ENCODE measurements around the gene N4BP2L2. TPM values are rescaled to one million over a fixed set of nuclear protein-coding genes. Genes with fewer than 3 reads are reported as not detected.
A peak's percentile ranks its signal among the peaks of the same experiment; 100 is the strongest.

Gene N4BP2L2
- polyA plus RNA-seq, 1 donor from 2014 or later, result 114 TPM

DNA sequence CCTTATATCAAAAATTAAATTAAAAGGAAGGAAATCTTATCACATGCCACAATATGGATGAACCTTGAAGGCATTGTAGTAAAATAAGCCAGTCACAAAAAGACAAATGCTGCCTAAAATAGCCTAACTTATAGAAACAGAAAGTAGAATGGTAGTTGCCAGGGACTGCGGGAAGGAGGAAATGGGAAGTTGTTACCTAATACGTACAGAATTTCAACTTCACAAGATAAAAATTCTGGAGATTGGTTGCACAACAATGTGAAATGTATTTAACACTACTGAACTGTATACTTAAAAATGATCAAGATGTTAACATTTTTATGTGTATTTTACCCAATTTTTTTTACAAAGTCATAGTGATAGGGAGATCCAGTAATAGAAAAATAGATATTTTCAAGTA lies 10.2 kb upstream of the N4BP2L2 start:
- H3K4me1 Mint-ChIP-seq, result peaks cover 11 to 14% (median 11%) of the 10 kb centered on the region in 3 donors
- H3K27ac Mint-ChIP-seq, result no peak overlapping the region
- H3K27me3 Mint-ChIP-seq, result peaks cover 2% of the 10 kb centered on the region
- no peak overlapping the region for H3K4me3 Mint-ChIP-seq
- H3K36me3 Mint-ChIP-seq, result peaks cover 1% of the 10 kb centered on the region
- H3K9me3 Mint-ChIP-seq, result no peaks in the 10 kb centered on the region

DNA sequence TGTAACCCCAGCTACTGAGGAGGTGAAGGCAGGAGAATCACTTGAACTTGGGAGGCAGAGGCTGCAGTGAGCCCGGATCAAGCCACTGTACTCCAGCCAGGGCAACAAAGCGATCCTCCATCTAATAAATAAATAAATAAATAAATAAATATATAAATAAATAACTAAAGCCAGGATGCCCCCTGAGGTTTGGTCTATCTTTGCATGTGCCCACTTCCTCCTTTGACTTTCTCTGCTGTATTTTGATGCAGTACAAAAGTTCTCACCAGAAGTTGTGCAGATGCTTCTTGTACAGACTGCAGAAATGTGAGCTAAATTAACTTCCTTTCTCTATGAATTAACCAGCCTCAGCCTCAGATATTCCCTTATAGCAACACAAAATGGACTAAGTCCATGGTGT lies 6.5 kb upstream of the N4BP2L2 start:
- H3K4me1 Mint-ChIP-seq, result peaks cover 11% of the 10 kb centered on the region in 3 donors
- H3K9me3 Mint-ChIP-seq, result no peaks in the 10 kb centered on the region
- peak overlapping the region in 1 of 4 donors; percentile 35 for H3K4me3 Mint-ChIP-seq
- H3K27me3 Mint-ChIP-seq, result peaks cover 2% of the 10 kb centered on the region
- H3K36me3 Mint-ChIP-seq, result no peaks in the 10 kb centered on the region
- H3K27ac Mint-ChIP-seq, result no peak overlapping the region

DNA sequence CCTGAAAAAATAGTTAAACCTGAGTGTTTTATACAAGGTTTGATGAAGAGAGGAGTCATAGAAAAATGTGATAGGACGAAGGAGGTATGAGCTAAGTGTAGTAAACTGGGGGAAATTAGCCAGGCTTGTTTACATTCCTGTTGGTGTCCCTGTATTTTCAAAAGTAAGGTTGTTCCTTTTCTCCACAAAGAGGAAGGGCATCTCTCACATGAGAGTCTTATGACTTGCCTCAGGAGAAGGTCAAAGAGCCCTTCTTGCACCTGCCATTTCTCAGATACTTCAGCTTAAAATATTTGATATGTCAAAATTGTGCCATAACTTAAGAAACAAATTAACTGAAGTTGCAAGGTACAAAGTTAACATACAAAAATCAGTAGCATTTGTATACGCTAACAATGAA lies 3.6 kb upstream of the N4BP2L2 start:
- Mint-ChIP-seq H3K27ac (no peak overlapping the region), H3K9me3 (no peaks in the 10 kb centered on the region), H3K4me3 (peak overlapping the region in 1 of 4 donors; percentile 65), H3K4me1 (peaks cover 14 to 21% (median 20%) of the 10 kb centered on the region in 3 donors), H3K36me3 (no peaks in the 10 kb centered on the region), H3K27me3 (no peaks in the 10 kb centered on the region)

DNA sequence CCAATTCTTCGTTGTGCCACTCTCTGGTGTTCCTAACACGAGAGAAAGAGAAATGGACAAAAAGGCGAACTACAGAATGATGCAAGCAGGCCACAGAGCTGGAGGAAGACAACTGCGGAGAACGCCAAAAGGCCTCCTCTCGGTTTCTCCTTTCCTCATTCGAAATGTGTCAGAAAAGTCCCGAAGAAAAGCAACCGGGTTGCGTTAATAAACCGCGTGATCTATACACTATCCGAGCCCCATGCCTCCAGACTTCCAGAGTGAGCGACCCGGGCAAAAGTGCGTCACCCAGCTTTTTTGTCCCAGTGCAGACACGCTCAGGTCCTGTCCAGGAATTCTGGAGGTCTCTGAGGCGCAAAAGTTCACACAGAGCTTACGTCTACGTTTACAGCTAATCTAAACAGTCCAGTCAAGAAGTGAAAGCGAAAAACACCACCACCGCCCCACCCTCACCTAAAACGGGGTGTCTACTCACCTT lies 413 bp downstream of the N4BP2L2 start:
- Mint-ChIP-seq H3K27me3 (no peaks in the 10 kb centered on the region), H3K27ac (peak overlapping the region; percentile 96 to 100 (median 100)), H3K4me3 (peak overlapping the region; percentile 96 to 99 (median 98)), H3K36me3 (peaks cover 3% of the 10 kb centered on the region), H3K9me3 (no peaks in the 10 kb centered on the region), H3K4me1 (peaks cover 26 to 42% (median 38%) of the 10 kb centered on the region in 3 donors)

DNA sequence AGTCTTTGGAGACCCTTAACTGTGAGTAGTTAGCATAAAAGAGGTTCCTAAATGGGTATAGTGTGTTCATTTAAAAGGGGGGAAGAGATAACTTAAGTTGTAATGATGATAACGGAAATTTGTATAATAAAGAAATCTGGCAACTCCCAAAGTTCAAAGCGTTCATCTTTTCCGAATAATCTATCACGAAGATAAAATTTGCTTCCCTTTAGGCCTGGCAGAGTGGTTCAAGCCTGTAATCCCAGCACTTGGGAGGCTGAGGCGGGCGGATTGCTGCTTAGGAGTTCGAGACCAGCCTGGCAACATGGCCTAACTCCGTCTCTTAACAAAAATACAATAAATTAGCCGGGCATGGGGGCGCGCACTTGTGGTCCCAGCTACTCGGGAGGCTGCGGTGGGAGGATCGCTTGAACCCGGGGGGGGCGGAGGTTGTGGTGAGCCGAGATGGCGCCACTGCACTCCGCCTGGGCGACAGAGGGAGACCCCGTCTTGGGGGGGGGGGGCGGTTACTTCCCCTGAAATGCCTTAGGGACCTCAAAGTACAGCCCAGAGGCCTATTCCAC lies 934 bp downstream of the N4BP2L2 start:
- H3K36me3 Mint-ChIP-seq, result peaks cover 3% of the 10 kb centered on the region
- no peaks in the 10 kb centered on the region for H3K27me3 Mint-ChIP-seq
- peak overlapping the region; percentile 96 to 100 (median 100) for H3K27ac Mint-ChIP-seq
- no peaks in the 10 kb centered on the region for H3K9me3 Mint-ChIP-seq
- H3K4me3 Mint-ChIP-seq, result peak overlapping the region; percentile 96 to 99 (median 98)
- peaks cover 30 to 45% (median 38%) of the 10 kb centered on the region in 3 donors for H3K4me1 Mint-ChIP-seq

DNA sequence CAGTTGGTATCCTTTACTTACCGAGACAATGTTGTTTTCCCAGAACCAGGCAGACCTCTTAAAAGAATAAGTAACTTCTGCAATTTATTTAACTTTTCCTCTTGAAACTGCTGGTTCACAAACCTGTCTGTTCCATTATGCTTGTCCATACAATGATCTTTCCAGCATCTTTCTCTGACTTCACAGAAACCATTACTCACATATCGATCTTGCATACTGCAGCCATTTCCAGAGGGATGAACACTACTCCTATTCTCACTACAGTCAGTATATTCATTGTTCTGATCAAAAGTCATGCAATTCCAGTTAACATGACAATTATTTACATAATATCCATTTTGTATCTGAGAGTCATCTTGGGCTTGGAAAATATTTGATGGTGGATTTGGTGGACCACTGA lies 2.8 kb downstream of the N4BP2L2 start:
- Mint-ChIP-seq H3K9me3 (no peaks in the 10 kb centered on the region), H3K4me1 (peaks cover 44 to 60% (median 53%) of the 10 kb centered on the region in 3 donors), H3K27ac (no peak overlapping the region), H3K36me3 (peaks cover 3% of the 10 kb centered on the region), H3K4me3 (peak overlapping the region in 3 of 4 donors; percentile 10 to 28 (median 19)), H3K27me3 (no peaks in the 10 kb centered on the region)

DNA sequence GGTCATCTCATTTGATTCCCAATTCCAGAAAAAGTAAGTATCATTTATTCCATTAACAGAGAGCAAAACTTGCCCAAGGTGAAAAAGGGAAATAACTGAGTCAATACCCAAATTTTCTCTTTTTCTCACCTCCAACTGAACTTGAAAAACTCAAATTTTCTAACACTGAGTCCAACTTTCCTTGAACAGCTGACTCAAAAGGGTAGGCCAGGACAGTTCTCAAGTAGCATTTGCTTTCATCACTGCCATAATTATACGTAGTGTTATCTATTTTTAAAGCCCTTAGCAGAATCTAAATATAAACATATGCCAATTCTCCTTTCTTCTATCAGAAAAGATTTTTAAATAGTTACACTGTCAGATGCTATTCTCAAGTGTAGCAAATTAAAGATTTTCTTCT lies 3.5 kb downstream of the N4BP2L2 start:
- no peaks in the 10 kb centered on the region for H3K9me3 Mint-ChIP-seq
- H3K36me3 Mint-ChIP-seq, result peaks cover 3% of the 10 kb centered on the region
- H3K4me3 Mint-ChIP-seq, result peak overlapping the region in 3 of 4 donors; percentile 0 to 42 (median 4)
- H3K27ac Mint-ChIP-seq, result no peak overlapping the region
- H3K27me3 Mint-ChIP-seq, result no peaks in the 10 kb centered on the region
- peaks cover 49 to 62% (median 54%) of the 10 kb centered on the region in 3 donors for H3K4me1 Mint-ChIP-seq

DNA sequence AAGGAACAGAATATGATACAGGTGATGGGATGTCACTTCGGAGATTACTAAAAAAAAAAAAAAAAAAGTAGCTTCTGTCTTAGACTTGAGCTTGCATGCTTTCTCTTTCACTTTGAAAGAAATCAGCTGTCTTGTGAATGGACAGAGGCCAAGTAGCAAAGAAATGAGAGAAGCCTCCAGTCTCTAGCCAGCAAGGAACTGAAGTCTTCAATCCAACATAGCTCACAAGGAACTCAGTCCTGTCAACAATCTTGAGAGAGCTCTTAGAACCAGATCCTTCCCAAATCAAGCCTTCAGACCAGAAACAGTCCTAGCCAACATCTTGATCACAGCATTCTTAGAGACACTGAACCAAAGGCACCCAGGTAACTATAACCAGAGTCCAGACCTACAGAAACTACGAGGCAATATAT lies 7.7 kb downstream of the N4BP2L2 start:
- Mint-ChIP-seq H3K4me3 (peak overlapping the region in 3 of 4 donors; percentile 12 to 89 (median 76)), H3K36me3 (peaks cover 4% of the 10 kb centered on the region), H3K4me1 (peaks cover 38 to 63% (median 45%) of the 10 kb centered on the region in 3 donors), H3K27me3 (no peaks in the 10 kb centered on the region), H3K9me3 (no peaks in the 10 kb centered on the region), H3K27ac (peak overlapping the region; percentile 12 to 65 (median 43))

DNA sequence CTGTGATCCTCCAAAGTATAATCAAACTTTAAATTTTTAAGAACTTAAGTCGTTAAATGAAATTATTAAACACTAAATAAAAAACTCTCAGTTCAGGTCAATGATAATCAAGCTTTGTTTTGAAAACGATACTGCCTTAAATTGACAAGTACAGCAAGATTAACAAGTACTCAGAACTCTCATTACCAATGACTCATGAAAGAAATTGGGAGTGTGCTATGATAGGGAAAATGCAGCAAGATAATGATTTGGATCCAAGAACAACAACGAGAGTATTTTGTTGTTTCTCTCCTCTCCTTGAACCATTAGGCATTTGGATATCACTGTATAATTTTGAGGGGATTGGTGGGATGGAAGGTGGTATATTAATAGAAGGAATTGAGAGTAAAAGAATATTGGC lies 10.2 kb downstream of the N4BP2L2 start:
- no peak overlapping the region for H3K4me3 Mint-ChIP-seq
- H3K36me3 Mint-ChIP-seq, result peaks cover 5% of the 10 kb centered on the region
- peaks cover 27 to 46% (median 28%) of the 10 kb centered on the region in 3 donors for H3K4me1 Mint-ChIP-seq
- H3K27me3 Mint-ChIP-seq, result no peaks in the 10 kb centered on the region
- no peaks in the 10 kb centered on the region for H3K9me3 Mint-ChIP-seq
- no peak overlapping the region for H3K27ac Mint-ChIP-seq

DNA sequence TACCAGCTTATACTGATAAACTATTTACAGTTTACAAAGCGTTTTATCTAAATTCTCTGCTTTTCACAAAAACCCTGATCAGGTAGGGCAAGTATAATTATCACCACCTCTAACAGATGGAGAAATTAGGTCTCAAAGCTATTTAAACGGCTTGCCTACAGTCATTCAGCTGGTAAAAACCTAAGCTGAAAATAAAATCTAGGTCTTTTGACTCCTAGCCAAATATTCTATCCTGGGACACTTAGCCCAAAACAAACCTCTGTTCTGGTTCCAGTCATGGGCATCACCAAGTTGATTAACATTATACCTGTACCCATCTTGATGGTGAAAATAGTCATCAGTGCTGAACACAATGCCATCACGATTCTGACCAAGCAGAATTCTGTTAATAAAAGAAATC lies 11.4 kb downstream of the N4BP2L2 start:
- no peaks in the 10 kb centered on the region for H3K9me3 Mint-ChIP-seq
- no peak overlapping the region for H3K4me3 Mint-ChIP-seq
- peaks cover 6% of the 10 kb centered on the region for H3K36me3 Mint-ChIP-seq
- H3K27ac Mint-ChIP-seq, result no peak overlapping the region
- H3K27me3 Mint-ChIP-seq, result no peaks in the 10 kb centered on the region
- peaks cover 20 to 45% (median 23%) of the 10 kb centered on the region in 3 donors for H3K4me1 Mint-ChIP-seq

DNA sequence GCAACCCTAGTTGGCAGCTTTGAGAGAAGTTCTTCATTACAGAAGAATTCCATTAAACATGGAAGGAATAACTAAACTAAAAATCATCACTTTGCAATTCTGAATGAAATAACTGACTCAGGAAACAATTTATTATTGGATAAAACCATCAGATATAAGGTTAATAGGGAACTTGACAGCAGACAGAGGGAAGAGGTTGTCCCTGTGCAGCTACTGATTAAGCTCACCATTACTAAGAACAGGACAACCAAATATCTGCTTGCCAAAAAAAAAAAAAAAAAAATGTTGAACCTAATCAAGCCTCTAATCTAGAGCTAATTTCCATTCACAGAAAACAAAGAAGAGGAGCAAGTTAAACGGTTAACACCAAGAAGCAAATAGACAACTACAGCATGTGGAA lies 12.8 kb downstream of the N4BP2L2 start:
- Mint-ChIP-seq H3K27me3 (no peaks in the 10 kb centered on the region), H3K9me3 (no peaks in the 10 kb centered on the region), H3K27ac (no peak overlapping the region), H3K4me3 (peak overlapping the region in 1 of 4 donors; percentile 65), H3K4me1 (peaks cover 8 to 34% (median 10%) of the 10 kb centered on the region in 3 donors), H3K36me3 (peaks cover 9% of the 10 kb centered on the region)

DNA sequence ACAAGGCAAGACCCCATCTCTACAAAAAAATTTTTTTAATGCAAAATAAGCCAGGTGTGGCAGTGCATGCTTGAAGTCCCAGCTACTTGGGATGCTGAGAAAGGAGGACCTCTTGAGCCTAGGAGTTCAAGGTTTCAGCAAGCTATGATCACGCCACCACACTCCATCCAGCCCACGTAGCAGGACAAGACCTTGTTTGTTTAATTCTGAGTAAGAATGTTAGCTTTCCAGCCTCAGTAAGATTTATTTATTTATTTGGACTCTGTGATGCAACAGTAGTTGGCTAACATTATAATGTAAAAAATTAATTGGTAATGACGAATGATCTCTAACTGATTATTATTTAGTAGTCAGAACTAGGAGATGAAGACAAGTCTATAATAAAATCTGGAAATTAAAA lies 23.3 kb downstream of the N4BP2L2 start:
- Mint-ChIP-seq H3K4me3 (no peak overlapping the region), H3K27ac (peak overlapping the region in 1 of 3 donors; percentile 77), H3K27me3 (no peaks in the 10 kb centered on the region), H3K4me1 (no peaks in the 10 kb centered on the region), H3K9me3 (no peaks in the 10 kb centered on the region), H3K36me3 (no peaks in the 10 kb centered on the region)

DNA sequence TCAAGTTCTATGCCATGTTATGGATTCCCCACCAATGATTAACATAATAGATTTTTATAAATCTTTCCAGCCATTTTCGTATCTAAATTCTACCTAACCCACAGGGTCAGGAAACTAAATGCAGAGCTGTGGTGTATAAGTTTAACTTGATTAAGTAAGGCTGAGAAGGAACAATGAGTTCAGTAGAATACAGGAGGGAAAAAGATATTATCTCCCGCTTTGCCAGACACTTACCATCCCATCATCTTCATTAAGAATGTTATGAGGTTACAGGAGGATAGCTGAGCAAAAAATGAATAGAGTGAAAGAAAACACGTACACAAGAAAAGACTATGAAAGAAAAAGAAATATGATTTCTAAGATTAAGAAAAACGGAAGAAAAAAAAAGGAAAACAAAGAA lies 27.1 kb downstream of the N4BP2L2 start:
- Mint-ChIP-seq H3K9me3 (no peaks in the 10 kb centered on the region), H3K4me3 (no peak overlapping the region), H3K27ac (no peak overlapping the region), H3K4me1 (peaks cover 0 to 2% (median 0%) of the 10 kb centered on the region in 3 donors), H3K27me3 (no peaks in the 10 kb centered on the region), H3K36me3 (peaks cover 4% of the 10 kb centered on the region)

DNA sequence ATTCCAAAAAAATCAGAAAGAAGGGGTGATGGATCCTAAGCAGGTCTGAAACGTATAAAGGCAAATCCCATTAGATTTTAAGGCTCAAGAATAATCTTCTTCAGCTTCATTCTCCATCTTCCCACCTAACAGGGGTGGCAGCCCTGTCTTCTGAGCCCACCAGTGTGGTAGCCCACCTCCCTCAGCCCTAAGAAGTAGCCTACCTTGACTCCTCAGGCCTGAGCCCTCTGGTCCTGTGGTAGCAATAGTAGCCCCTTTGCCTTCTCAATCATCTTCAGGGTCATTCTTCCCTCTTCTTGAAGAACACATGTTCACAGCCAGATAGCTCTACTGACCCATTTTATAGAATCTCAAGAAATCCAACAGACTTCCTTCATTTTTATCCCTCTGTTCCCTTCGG lies 33.7 kb downstream of the N4BP2L2 start:
- peaks cover 8% of the 10 kb centered on the region for H3K36me3 Mint-ChIP-seq
- H3K27ac Mint-ChIP-seq, result peak overlapping the region in 1 of 3 donors; percentile 63
- no peaks in the 10 kb centered on the region for H3K27me3 Mint-ChIP-seq
- H3K4me1 Mint-ChIP-seq, result peaks cover 0 to 10% (median 0%) of the 10 kb centered on the region in 3 donors
- no peak overlapping the region for H3K4me3 Mint-ChIP-seq
- no peaks in the 10 kb centered on the region for H3K9me3 Mint-ChIP-seq

DNA sequence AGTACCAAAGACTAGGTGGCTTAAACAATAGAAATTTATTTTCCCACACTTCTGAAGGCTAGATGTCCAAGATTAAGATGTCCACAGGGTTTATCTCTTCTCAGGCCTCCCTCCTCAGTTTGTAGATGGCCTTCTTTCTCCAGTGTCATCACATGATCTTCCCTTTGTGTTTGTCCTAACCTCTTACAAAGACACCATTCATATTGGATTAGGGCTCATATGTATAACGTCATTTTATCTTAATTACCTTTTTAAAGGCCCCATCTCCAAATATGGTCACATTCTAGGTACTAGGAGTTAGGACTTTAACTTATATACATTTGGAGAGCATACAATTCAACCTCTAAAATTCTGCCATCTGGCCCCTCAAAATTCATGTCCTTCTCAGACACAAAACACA lies 34.3 kb downstream of the N4BP2L2 start:
- Mint-ChIP-seq H3K4me1 (peaks cover 0 to 11% (median 0%) of the 10 kb centered on the region in 3 donors), H3K27ac (peak overlapping the region in 1 of 3 donors; percentile 3), H3K9me3 (no peaks in the 10 kb centered on the region), H3K4me3 (no peak overlapping the region), H3K27me3 (no peaks in the 10 kb centered on the region), H3K36me3 (peaks cover 7% of the 10 kb centered on the region)

DNA sequence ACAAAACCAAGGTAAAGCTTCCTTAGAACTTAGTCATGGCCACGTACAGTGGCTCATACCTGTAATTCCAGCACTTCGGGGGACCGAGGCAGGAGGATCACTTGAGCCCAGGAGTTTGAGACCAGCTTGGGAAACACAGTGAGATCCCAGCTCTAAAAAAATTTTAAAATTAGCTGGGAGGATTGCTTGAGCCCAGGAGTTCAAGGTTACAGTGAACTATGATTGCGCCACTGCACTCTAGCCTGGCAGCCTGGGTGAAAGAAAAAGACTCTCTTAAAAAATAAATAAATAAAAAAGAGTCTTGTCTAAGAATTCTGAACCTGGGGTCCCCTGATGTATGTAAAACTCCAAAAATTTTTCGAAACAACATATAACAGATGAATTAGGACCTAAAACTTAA lies 34.9 kb downstream of the N4BP2L2 start:
- Mint-ChIP-seq H3K36me3 (peaks cover 4% of the 10 kb centered on the region), H3K27me3 (no peaks in the 10 kb centered on the region), H3K27ac (peak overlapping the region in 1 of 3 donors; percentile 3), H3K9me3 (no peaks in the 10 kb centered on the region), H3K4me3 (no peak overlapping the region), H3K4me1 (peaks cover 0 to 13% (median 0%) of the 10 kb centered on the region in 3 donors)

All from IgD-negative memory B cell (primary cell).